22Rv1 (cell line): ENCODE data around the gene SCGB3A1.

ENCODE experiments used
- ZFX ChIP-seq: fragments of 450-650 bp; IDR thresholded peaks from 2 replicates; pipeline ENCODE4 v1.6.1; 2017; ENCODE audit warnings: antibody characterized with exemption, borderline replicate concordance
- TF ChIP-seq, protein P1 (sequence below): fragments of 450-650 bp; IDR thresholded peaks from 2 replicates; pipeline ENCODE4 v1.5.1; 2017; ENCODE audit warnings: mild to moderate bottlenecking

DNA sequence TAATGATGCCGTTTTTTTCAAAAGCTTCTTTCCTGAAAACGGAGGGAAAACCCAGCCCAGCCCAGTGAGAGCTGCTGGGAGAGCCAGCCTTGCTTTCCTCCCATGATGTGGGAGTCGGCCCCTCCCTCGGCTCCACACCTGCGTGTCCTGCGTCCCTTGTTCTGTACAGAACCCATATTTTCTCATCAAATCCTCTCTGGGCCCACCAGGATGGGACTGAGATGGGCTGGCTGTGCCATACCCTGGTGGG lies 49.2 kb upstream of the SCGB3A1 start:
- TF ChIP-seq, protein P1, sequence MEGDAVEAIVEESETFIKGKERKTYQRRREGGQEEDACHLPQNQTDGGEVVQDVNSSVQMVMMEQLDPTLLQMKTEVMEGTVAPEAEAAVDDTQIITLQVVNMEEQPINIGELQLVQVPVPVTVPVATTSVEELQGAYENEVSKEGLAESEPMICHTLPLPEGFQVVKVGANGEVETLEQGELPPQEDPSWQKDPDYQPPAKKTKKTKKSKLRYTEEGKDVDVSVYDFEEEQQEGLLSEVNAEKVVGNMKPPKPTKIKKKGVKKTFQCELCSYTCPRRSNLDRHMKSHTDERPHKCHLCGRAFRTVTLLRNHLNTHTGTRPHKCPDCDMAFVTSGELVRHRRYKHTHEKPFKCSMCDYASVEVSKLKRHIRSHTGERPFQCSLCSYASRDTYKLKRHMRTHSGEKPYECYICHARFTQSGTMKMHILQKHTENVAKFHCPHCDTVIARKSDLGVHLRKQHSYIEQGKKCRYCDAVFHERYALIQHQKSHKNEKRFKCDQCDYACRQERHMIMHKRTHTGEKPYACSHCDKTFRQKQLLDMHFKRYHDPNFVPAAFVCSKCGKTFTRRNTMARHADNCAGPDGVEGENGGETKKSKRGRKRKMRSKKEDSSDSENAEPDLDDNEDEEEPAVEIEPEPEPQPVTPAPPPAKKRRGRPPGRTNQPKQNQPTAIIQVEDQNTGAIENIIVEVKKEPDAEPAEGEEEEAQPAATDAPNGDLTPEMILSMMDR: no peak
- TF ChIP-seq ZFX: no peak
